GM12878 (cell line): Measurements from ENCODE around the gene GPC5. TPM values are rescaled to one million over a fixed set of nuclear protein-coding genes. Genes with fewer than 3 reads are reported as not detected.
A peak's percentile ranks its signal among the peaks of the same experiment; 100 is the strongest.
"Not testable (repeated sequence)": the region's sequence is repeated elsewhere in the genome, so short reads cannot be mapped to it uniquely, and the experiment has no call there.

Experiments
- ATAC-seq: fragments of 200-7000 bp; cut with Tn5 transposase; 3 replicates; pipeline ENCODE4 v1.9.1; 2020; ENCODE audit warnings: mild to moderate bottlenecking, moderate library complexity
- BruUV-seq: library from RNA; stranded (reverse); fragments of 400-500 nt; replicated peaks from 2 replicates; lab custom pipeline; 2021; lab: Mats Ljungman, UMichigan
- CTCF ChIA-PET: fragments of 300-600 bp; sonication (Branson Sonifier 250); formaldehyde crosslinking; extraction: SDS; loops from one replicate; lab custom pipeline; 2021; ENCODE audit warnings: inconsistent platforms; lab: Yijun Ruan, JAX
- POLR2A ChIA-PET: fragments of 350-600 bp; formaldehyde crosslinking; extraction: SDS; loops from one replicate; lab custom pipeline; 2021; ENCODE audit warnings: inconsistent platforms; lab: Charles Lee
- RAD21 ChIA-PET: fragments of 300-600 bp; sonication (Branson Sonifier 250); formaldehyde crosslinking; loops from one replicate; lab custom pipeline; 2023; ENCODE audit warnings: antibody characterized with exemption; ENCODE audit not compliant: unreplicated experiment; lab: Charles Lee
- SMC1A ChIA-PET: fragments of 300-600 bp; sonication (Branson Sonifier 250); formaldehyde crosslinking; loops from one replicate; lab custom pipeline; 2023; ENCODE audit not compliant: unreplicated experiment, uncharacterized antibody; lab: Charles Lee
- DNase-seq: peaks from one replicate; pipeline ENCODE4 v3.0.0-alpha.2; 2011; ENCODE audit warnings: low read depth, low spot score
- FAIRE-seq: peaks from 3 replicates; lab custom pipeline; 2011; peaks lifted over from hg19 to GRCh38; lab: Jason Lieb, UNC
- H2AFZ ChIP-seq: 2 replicates; pipeline ENCODE4 v1.6.0; 2011; ENCODE audit warnings: low read depth, low read length, control low read depth; ENCODE audit not compliant: control insufficient read depth
- H3K27ac ChIP-seq: 2 replicates; pipeline ENCODE4 v1.5.1; 2011; ENCODE audit warnings: control low read depth; ENCODE audit not compliant: control insufficient read depth, insufficient read depth
- H3K27me3 ChIP-seq, 2 experiments: replicated peaks in 1 of 2; 2 replicates each; pipeline versions ENCODE4 v1.6.0 to v1.6.1; 2011; ENCODE audit warnings: low read length in 1 of 2; ENCODE audit not compliant: control insufficient read depth in 2 of 2, insufficient read depth in 2 of 2
- H3K36me3 ChIP-seq, 2 experiments: 2 replicates each; pipeline ENCODE4 v1.5.1; 2011; ENCODE audit warnings: low read length in 1 of 2; ENCODE audit not compliant: control insufficient read depth in 2 of 2, insufficient read depth in 2 of 2
- H3K4me1 ChIP-seq: 2 replicates; pipeline ENCODE4 v1.6.1; 2011; ENCODE audit warnings: mild to moderate bottlenecking, low read length, moderate library complexity, mixed read lengths; ENCODE audit not compliant: control insufficient read depth, insufficient read depth
- H3K4me2 ChIP-seq: 2 replicates; pipeline ENCODE4 v1.6.0; 2011; ENCODE audit warnings: control low read depth; ENCODE audit not compliant: control insufficient read depth, insufficient read depth
- H3K4me3 ChIP-seq: fragments of 200-600 bp; sonication (generic); 2 replicates; pipeline ENCODE4 v1.5.1; 2016
- H3K79me2 ChIP-seq: 2 replicates; pipeline ENCODE4 v1.6.0; 2011; ENCODE audit warnings: low read length; ENCODE audit not compliant: control insufficient read depth, insufficient read depth
- H3K9ac ChIP-seq: 2 replicates; pipeline ENCODE4 v1.8.0; 2011; ENCODE audit warnings: low read length, control low read depth, mixed read lengths; ENCODE audit not compliant: control insufficient read depth, insufficient read depth
- H3K9me3 ChIP-seq: replicated peaks from 3 replicates; pipeline ENCODE4 v1.5.1; 2011; ENCODE audit warnings: mild to moderate bottlenecking, low read length; ENCODE audit not compliant: control insufficient read depth, insufficient read depth
- H4K20me1 ChIP-seq: 2 replicates; pipeline ENCODE4 v1.6.0; 2011; ENCODE audit not compliant: control insufficient read depth, insufficient read depth
- CTCF ChIP-seq, 3 experiments: IDR thresholded peaks in 2 of 3; conservative IDR thresholded peaks in 1 of 3; 2 replicates each; pipeline ENCODE4 v1.5.1; 2011; ENCODE audit warnings: low read depth in 3 of 3, low read length in 3 of 3, mild to moderate bottlenecking in 3 of 3, control low read depth in 2 of 3, moderate library complexity in 2 of 3, inconsistent platforms in 1 of 3, mixed read lengths in 1 of 3; ENCODE audit not compliant: control insufficient read depth in 2 of 3, insufficient read depth in 1 of 3; ENCODE audit errors: extremely low read depth in 1 of 3
- HDAC6 ChIP-seq: fragments of 200-600 bp; sonication (generic); IDR thresholded peaks from one replicate; pipeline ENCODE4 v1.8.0; 2017; ENCODE audit warnings: antibody characterized with exemption; ENCODE audit not compliant: unreplicated experiment
- RAD21 ChIP-seq: IDR thresholded peaks from 2 replicates; pipeline ENCODE4 v1.6.1; 2011; ENCODE audit warnings: mild to moderate bottlenecking, low read depth, low read length, moderate library complexity; ENCODE audit not compliant: insufficient read depth
- WGBS: methylation state at CpG from one replicate; pipeline ENCODE4 v1.1.6; 2016; ENCODE audit warnings: low lambda C conversion rate; ENCODE audit not compliant: insufficient replicate concordance, insufficient coverage; ENCODE audit errors: missing lambda C conversion rate; 5-methylcytosine and 5-hydroxymethylcytosine counted together
- in situ Hi-C: fragments of 300-500 bp; cut with MboI; formaldehyde crosslinking; loops from 9 replicates; pipeline ENCODE4 v1.14.3; 2018; ENCODE audit warnings: mixed read lengths
- intact Hi-C: fragments of 100-400 bp; cut with micrococcal nuclease; formaldehyde crosslinking; loops from one replicate; pipeline ENCODE4 v1.14.2; 2022; ENCODE audit not compliant: unreplicated experiment
- polyA plus RNA-seq, 11 experiments: library from polyadenylated mRNA; depleted of rRNA in 4 of 11; unstranded in 6 of 11; stranded (reverse) in 5 of 11; fragments of >200 nt; fragmentation: Nextera tagmentation in 4 of 11; fragmentation: Illumina TruSeq in 1 of 11; extraction: Ambion mirVana in 4 of 11; extraction: Trizol in 1 of 11; gene quantifications; 1 replicate in 1 of 11; 2 replicates in 10 of 11; pipeline versions ENCODE4 v1.2.1 to v1.2.3, GENCODE V29; 2011 to 2016; ENCODE audit warnings: inconsistent platforms in 2 of 11, missing spikeins in 2 of 11, low read depth in 1 of 11
- total RNA-seq, 4 experiments: library from RNA; depleted of rRNA in 3 of 4; stranded (reverse); fragments of >200 nt in 3 of 4; fragmentation: Illumina TruSeq in 1 of 4; extraction: Trizol in 1 of 4; gene quantifications; 2 replicates each; pipeline versions ENCODE4 v1.2.1 to v1.2.3, GENCODE V29; 2013 to 2021

GPC5 gene
- total and polyA plus RNA-seq, 10 of the 15 experiments (the other 5 are each of a cell fraction or from before 2014, with no cell fraction given): 0.05 to 0.87 (median 0.44) TPM; not detected in 1

DNA sequence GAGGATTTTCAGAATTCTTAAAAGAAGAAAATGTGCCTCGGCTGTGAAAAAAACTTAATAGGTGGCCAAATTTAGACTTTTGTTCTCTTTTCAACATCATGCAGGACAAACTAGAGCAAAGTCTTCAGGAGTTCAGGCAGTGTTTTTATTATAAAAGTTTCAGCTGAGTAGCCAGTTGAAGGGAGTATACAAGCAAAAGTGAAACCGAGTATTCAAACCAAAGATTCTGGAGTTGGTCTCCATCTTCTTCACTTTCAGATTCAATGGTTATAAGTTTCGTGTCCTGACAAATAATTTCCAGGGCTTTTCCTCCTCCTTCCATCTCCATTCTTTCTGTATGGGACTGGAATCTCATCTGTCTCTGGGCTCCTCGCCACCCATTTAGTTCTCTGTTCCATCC, 379.7 kb downstream of the GPC5 start:
- ChIA-PET POLR2A (no interaction called here), CTCF (no interaction called here), RAD21 (no interaction called here), SMC1A (no interaction called here)
- no peaks in the 10 kb centered on the region for H3K36me3 ChIP-seq
- H3K4me3 ChIP-seq: no peak overlapping the region
- in situ Hi-C loops (no loop called here), intact Hi-C loops (no loop called here)
- no TSS peak for BruUV-seq
- no peaks in the 10 kb centered on the region for H4K20me1 ChIP-seq
- FAIRE-seq: no peak
- DNase-seq: no peak
- TF ChIP-seq HDAC6: no peak
- no peaks in the 10 kb centered on the region for H3K9me3 ChIP-seq
- no peak overlapping the region for H2AFZ ChIP-seq
- no peaks in the 10 kb centered on the region for H3K27me3 ChIP-seq
- no peak overlapping the region for H3K27ac ChIP-seq
- ATAC-seq: 0 out of 3 replicates have a peak, but pooled peaks have one; percentile 24
- WGBS: 0% methylated on average over 4 of the region's 4 CpGs
- no peaks in the 10 kb centered on the region for H3K79me2 ChIP-seq
- no peaks in the 10 kb centered on the region for H3K4me1 ChIP-seq
- no peak overlapping the region for H3K9ac ChIP-seq
- no peak overlapping the region for H3K4me2 ChIP-seq

DNA sequence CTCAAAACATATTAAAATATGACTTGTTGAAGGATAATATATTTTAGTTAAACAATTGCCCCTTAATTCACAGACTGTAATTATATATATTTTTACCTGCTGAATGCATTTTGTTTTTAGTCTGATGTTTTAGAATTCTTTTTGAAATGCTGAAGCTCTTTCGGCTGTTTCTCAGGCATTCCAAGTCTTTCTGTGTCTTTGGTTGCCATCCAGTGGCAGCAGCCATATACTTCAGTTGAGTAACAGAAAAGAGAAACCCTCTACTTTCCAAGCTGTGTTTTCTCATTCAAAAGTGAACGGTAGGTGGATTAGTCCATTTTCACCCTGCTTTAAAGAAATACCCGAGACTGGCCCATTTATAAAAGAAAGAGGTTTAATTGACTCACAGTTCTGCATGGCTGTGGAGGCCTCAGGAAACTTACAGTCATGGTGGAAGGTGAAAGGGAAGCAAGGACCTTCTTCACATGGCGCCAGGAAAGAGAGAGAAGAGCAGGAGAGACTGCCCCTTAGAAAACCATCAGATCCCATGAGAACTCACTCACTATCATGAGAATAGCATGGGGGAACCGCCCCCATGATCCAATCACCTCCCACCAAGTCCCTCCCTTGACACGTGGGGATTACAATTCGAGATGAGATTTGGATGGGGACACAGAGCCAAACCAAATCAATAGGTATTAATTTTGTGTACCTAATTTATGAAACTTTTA, 383.7 kb downstream of the GPC5 start:
- H3K27ac ChIP-seq, H3K9me3 ChIP-seq, intact Hi-C loops, DNase-seq, ATAC-seq, H3K4me2 ChIP-seq, H3K36me3 ChIP-seq, H3K27me3 ChIP-seq, H3K4me1 ChIP-seq, FAIRE-seq, H3K79me2 ChIP-seq, BruUV-seq, H3K9ac ChIP-seq, H2AFZ ChIP-seq, H3K4me3 ChIP-seq, H4K20me1 ChIP-seq, in situ Hi-C loops: not testable (repeated sequence)
- WGBS: 45% methylated on average over 7 of the region's 7 CpGs
- RAD21 ChIA-PET: interaction anchor here (1.1 kb wide), 1 partner anchor 401 kb away, joined by 4 read pairs; no protein-coding TSS in a partner anchor
- CTCF ChIA-PET: interaction anchor here (0.6 to 1.2 kb wide), 4 partner anchors 276 to 401 kb away, joined by 3 to 4 read pairs (median 3); no protein-coding TSS in a partner anchor
- SMC1A ChIA-PET: interaction anchor here (0.7 kb wide), 1 partner anchor 8 kb away, joined by 4 read pairs; no protein-coding TSS in a partner anchor
- POLR2A ChIA-PET: interaction anchor here (0.5 kb wide), 1 partner anchor 203 kb away, joined by 5 read pairs; no protein-coding TSS in a partner anchor
- TF ChIP-seq CTCF (IDR thresholded peaks at IDR 0.05 in 2 of 3, conservative IDR thresholded peaks at IDR 0.05 in 1 of 3; ENCODE audit: control insufficient read depth in 2 of 3, extremely low read depth in 1 of 3, insufficient read depth in 1 of 3, low read depth in 3 of 3, low read length in 3 of 3) (peak in 1 of 3 experiments; percentile 16; a peak in 1 of 6 replicates), RAD21 (0 out of 2 replicates have a peak, but pooled peaks have one; percentile 19)
